ENCODE data around the gene HUS1. TPM values are rescaled to one million over a fixed set of nuclear protein-coding genes. Genes with fewer than 3 reads are reported as not detected.
A peak's percentile ranks its signal among the peaks of the same experiment; 100 is the strongest.

The HUS1 gene
- total RNA-seq, 1 donor from 2014 or later, result 13.4 TPM

GRCh38 chr7:47970761-47971160, 8.7 kb downstream of the HUS1 start:
- DNase-seq (ENCODE audit: low read depth), result no peak
- Histone ChIP-seq H3K4me3 (ENCODE audit: low read depth, low read length) (no peak overlapping the region), H3K36me3 (ENCODE audit: control insufficient read depth, insufficient read depth, low read length) (peaks cover 4% of the 10 kb centered on the region), H3K27me3 (ENCODE audit: control insufficient read depth, insufficient read depth, low read length) (no peaks in the 10 kb centered on the region)
- no peak for TF ChIP-seq CTCF (IDR thresholded peaks at IDR 0.05; ENCODE audit: insufficient read depth, low read length, poor library complexity, severe bottlenecking)

- peak; percentile 88 for TF ChIP-seq CTCF (IDR thresholded peaks at IDR 0.05; ENCODE audit: insufficient read depth, low read length, poor library complexity, severe bottlenecking)
- no peaks in the 10 kb centered on the region for H3K27me3 ChIP-seq (ENCODE audit: control insufficient read depth, insufficient read depth, low read length)
- DNase-seq (ENCODE audit: low read depth), result no peak
- H3K36me3 ChIP-seq (ENCODE audit: control insufficient read depth, insufficient read depth, low read length), result peaks cover 7% of the 10 kb centered on the region
- H3K4me3 ChIP-seq (ENCODE audit: low read depth, low read length), result no peak overlapping the region
Measured at GRCh38 chr7:47968847-47969774, 10.3 kb downstream of the HUS1 start.

GRCh38 chr7:47967708-47968107, 11.7 kb downstream of the HUS1 start:
- DNase-seq (ENCODE audit: low read depth), result no peak
- Histone ChIP-seq H3K4me3 (ENCODE audit: low read depth, low read length) (no peak overlapping the region), H3K36me3 (ENCODE audit: control insufficient read depth, insufficient read depth, low read length) (peaks cover 7% of the 10 kb centered on the region), H3K27me3 (ENCODE audit: control insufficient read depth, insufficient read depth, low read length) (no peaks in the 10 kb centered on the region)
- no peak for TF ChIP-seq CTCF (IDR thresholded peaks at IDR 0.05; ENCODE audit: insufficient read depth, low read length, poor library complexity, severe bottlenecking)

- no peaks in the 10 kb centered on the region for H3K27me3 ChIP-seq (ENCODE audit: control insufficient read depth, insufficient read depth, low read length)
- DNase-seq (ENCODE audit: low read depth), result no peak
- no peak overlapping the region for H3K4me3 ChIP-seq (ENCODE audit: low read depth, low read length)
- H3K36me3 ChIP-seq (ENCODE audit: control insufficient read depth, insufficient read depth, low read length), result peaks cover 7% of the 10 kb centered on the region
- TF ChIP-seq CTCF (IDR thresholded peaks at IDR 0.05; ENCODE audit: insufficient read depth, low read length, poor library complexity, severe bottlenecking), result no peak
Measured at GRCh38 chr7:47967123-47967522, 12.3 kb downstream of the HUS1 start.

- no peak overlapping the region for H3K4me3 ChIP-seq (ENCODE audit: low read depth, low read length)
- H3K27me3 ChIP-seq (ENCODE audit: control insufficient read depth, insufficient read depth, low read length), result no peaks in the 10 kb centered on the region
- DNase-seq (ENCODE audit: low read depth), result no peak
- no peak for TF ChIP-seq CTCF (IDR thresholded peaks at IDR 0.05; ENCODE audit: insufficient read depth, low read length, poor library complexity, severe bottlenecking)
- peaks cover 7% of the 10 kb centered on the region for H3K36me3 ChIP-seq (ENCODE audit: control insufficient read depth, insufficient read depth, low read length)
Measured at GRCh38 chr7:47965456-47965855, 14.0 kb downstream of the HUS1 start.
